ENCODE results near the gene MGAT5B. TPM values are rescaled to one million over a fixed set of nuclear protein-coding genes. Genes with fewer than 3 reads are reported as not detected.

MGAT5B gene
- total and polyA plus RNA-seq, 10 of the 15 experiments (the other 5 are each of a cell fraction or from before 2014, with no cell fraction given) = 0.13 TPM; not detected in 9

GRCh38 chr17:76897023-76897422, 28.8 kb downstream of the MGAT5B start:
- H3K9ac ChIP-seq (ENCODE audit: control insufficient read depth, insufficient read depth, low read length) = no peak overlapping the region
- CTCF ChIA-PET = no interaction called here
- in situ Hi-C loops (cut with MboI) (no loop called here), intact Hi-C loops (cut with micrococcal nuclease; ENCODE audit: unreplicated experiment) (no loop called here)
- no peak for FAIRE-seq
- H3K4me1 ChIP-seq (ENCODE audit: control insufficient read depth, insufficient read depth, low read length) = no peaks in the 10 kb centered on the region
- no peak overlapping the region for H3K4me2 ChIP-seq (ENCODE audit: control insufficient read depth, insufficient read depth)
- TF ChIP-seq FOS (IDR thresholded peaks at IDR 0.05; ENCODE audit: borderline replicate concordance, extremely low read depth, insufficient read length) (no peak), PKNOX1 (IDR thresholded peaks at IDR 0.05) (no peak)
- H3K4me3 ChIP-seq = no peak overlapping the region
- RAD21 ChIA-PET (ENCODE audit: unreplicated experiment) = no interaction called here
- no peaks in the 10 kb centered on the region for H3K36me3 ChIP-seq (ENCODE audit: control insufficient read depth in 2 of 2, insufficient read depth in 2 of 2, low read length in 1 of 2)
- no peaks in the 10 kb centered on the region; a peak in 1 of 4 replicates for H3K27me3 ChIP-seq (replicated peaks in 1 of 2; ENCODE audit: control insufficient read depth in 2 of 2, insufficient read depth in 2 of 2, low read length in 1 of 2)
- no peaks in the 10 kb centered on the region for H3K79me2 ChIP-seq (ENCODE audit: control insufficient read depth, insufficient read depth, low read length)
- H2AFZ ChIP-seq (ENCODE audit: control insufficient read depth, low read depth, low read length) = no peak overlapping the region
- no peak for ATAC-seq
- no peak overlapping the region for H3K27ac ChIP-seq (ENCODE audit: control insufficient read depth, insufficient read depth)
- no peaks in the 10 kb centered on the region for H4K20me1 ChIP-seq (ENCODE audit: control insufficient read depth, insufficient read depth)
- POLR2A ChIA-PET = no interaction called here
- H3K9me3 ChIP-seq (replicated peaks; ENCODE audit: control insufficient read depth, insufficient read depth, low read length) = no peaks in the 10 kb centered on the region
- SMC1A ChIA-PET (ENCODE audit: uncharacterized antibody, unreplicated experiment) = no interaction called here
- 42% methylated on average over 10 of the region's 10 CpGs for WGBS (ENCODE audit: insufficient coverage, insufficient replicate concordance, low lambda C conversion rate, missing lambda C conversion rate)
- no TSS peak for BruUV-seq (replicated peaks)
- DNase-seq (ENCODE audit: low read depth, low spot score) = no peak

- in situ Hi-C loops (cut with MboI) (no loop called here), intact Hi-C loops (cut with micrococcal nuclease; ENCODE audit: unreplicated experiment) (no loop called here)
- H3K9me3 ChIP-seq (replicated peaks; ENCODE audit: control insufficient read depth, insufficient read depth, low read length) = no peaks in the 10 kb centered on the region
- no peak overlapping the region for H3K4me2 ChIP-seq (ENCODE audit: control insufficient read depth, insufficient read depth)
- POLR2A ChIA-PET = no interaction called here
- WGBS (ENCODE audit: insufficient coverage, insufficient replicate concordance, low lambda C conversion rate, missing lambda C conversion rate) = 35% methylated on average over 7 of the region's 7 CpGs
- no peaks in the 10 kb centered on the region for H3K79me2 ChIP-seq (ENCODE audit: control insufficient read depth, insufficient read depth, low read length)
- DNase-seq (ENCODE audit: low read depth, low spot score) = no peak
- H4K20me1 ChIP-seq (ENCODE audit: control insufficient read depth, insufficient read depth) = no peaks in the 10 kb centered on the region
- H3K4me3 ChIP-seq = no peak overlapping the region
- H3K27me3 ChIP-seq (replicated peaks in 1 of 2; ENCODE audit: control insufficient read depth in 2 of 2, insufficient read depth in 2 of 2, low read length in 1 of 2) = no peaks in the 10 kb centered on the region; a peak in 1 of 4 replicates
- ATAC-seq = no peak
- FAIRE-seq = no peak
- BruUV-seq (replicated peaks) = no TSS peak
- SMC1A ChIA-PET (ENCODE audit: uncharacterized antibody, unreplicated experiment) = no interaction called here
- H2AFZ ChIP-seq (ENCODE audit: control insufficient read depth, low read depth, low read length) = no peak overlapping the region
- RAD21 ChIA-PET (ENCODE audit: unreplicated experiment) = no interaction called here
- CTCF ChIA-PET = interaction anchor here (0.6 kb wide), 1 partner anchor 1624 kb away, joined by 3 read pairs; no protein-coding TSS in a partner anchor
- no peaks in the 10 kb centered on the region for H3K4me1 ChIP-seq (ENCODE audit: control insufficient read depth, insufficient read depth, low read length)
- no peak overlapping the region for H3K9ac ChIP-seq (ENCODE audit: control insufficient read depth, insufficient read depth, low read length)
- no peaks in the 10 kb centered on the region for H3K36me3 ChIP-seq (ENCODE audit: control insufficient read depth in 2 of 2, insufficient read depth in 2 of 2, low read length in 1 of 2)
- H3K27ac ChIP-seq (ENCODE audit: control insufficient read depth, insufficient read depth) = no peak overlapping the region
- TF ChIP-seq IKZF2 (IDR thresholded peaks at IDR 0.05) = no peak
- no peak for TF ChIP-seq ZNF217 (IDR thresholded peaks at IDR 0.05)
- TF ChIP-seq WRNIP1 (IDR thresholded peaks at IDR 0.05; ENCODE audit: borderline replicate concordance, low read depth, low read length) = no peak
- no peak for TF ChIP-seq ATF2 (IDR thresholded peaks at IDR 0.05; ENCODE audit: low read length)
- TF ChIP-seq USF1 (IDR thresholded peaks at IDR 0.05; ENCODE audit: borderline replicate concordance, extremely low read length, insufficient read depth, low read depth, low read length) = no peak
- TF ChIP-seq ETV6 (conservative IDR thresholded peaks at IDR 0.05 in 1 of 2, IDR thresholded peaks at IDR 0.05 in 1 of 2; ENCODE audit: borderline replicate concordance in 1 of 2, low read depth in 1 of 2) = no peak
- no peak for TF ChIP-seq CBX5 (IDR thresholded peaks at IDR 0.05; ENCODE audit: low read depth)
- no peak for TF ChIP-seq ZNF592 (IDR thresholded peaks at IDR 0.05)
Observed at GRCh38 chr17:76899414-76899813, 31.2 kb downstream of the MGAT5B start.
